IPS-18a (cell line): Measurements from ENCODE around the gene CELSR1.

Experiments used
- H3K27ac ChIP-seq: one replicate; pipeline ENCODE4 v1.5.1; 2013; ENCODE audit warnings: low read length
- H3K27me3 ChIP-seq: one replicate; pipeline ENCODE4 v1.6.1; 2013; ENCODE audit warnings: mild to moderate bottlenecking, low read length; ENCODE audit not compliant: control insufficient read depth, insufficient read depth
- H3K36me3 ChIP-seq: one replicate; pipeline ENCODE4 v1.6.1; 2013; ENCODE audit warnings: low read depth, low read length; ENCODE audit not compliant: control insufficient read depth
- H3K4me1 ChIP-seq: one replicate; pipeline ENCODE4 v1.6.1; 2013; ENCODE audit warnings: low read depth, low read length; ENCODE audit not compliant: control insufficient read depth
- H3K4me3 ChIP-seq: one replicate; pipeline ENCODE4 v1.5.1; 2013; ENCODE audit warnings: low read length
- H3K9ac ChIP-seq: one replicate; pipeline ENCODE4 v1.6.1; 2013; ENCODE audit warnings: mild to moderate bottlenecking, low read length, moderate library complexity
- H3K9me3 ChIP-seq: one replicate; pipeline ENCODE4 v1.6.1; 2013; ENCODE audit warnings: low read depth, low read length; ENCODE audit not compliant: control insufficient read depth

CELSR1 gene

GRCh38 chr22:46455446-46455845 lies 82.0 kb downstream of the CELSR1 start:
- H3K9me3 ChIP-seq, result no peaks in the 10 kb centered on the region
- H3K27ac ChIP-seq, result no peak overlapping the region
- no peaks in the 10 kb centered on the region for H3K36me3 ChIP-seq
- H3K4me3 ChIP-seq, result no peak overlapping the region
- H3K4me1 ChIP-seq, result no peaks in the 10 kb centered on the region
- no peaks in the 10 kb centered on the region for H3K27me3 ChIP-seq
- H3K9ac ChIP-seq, result no peak overlapping the region

DNA sequence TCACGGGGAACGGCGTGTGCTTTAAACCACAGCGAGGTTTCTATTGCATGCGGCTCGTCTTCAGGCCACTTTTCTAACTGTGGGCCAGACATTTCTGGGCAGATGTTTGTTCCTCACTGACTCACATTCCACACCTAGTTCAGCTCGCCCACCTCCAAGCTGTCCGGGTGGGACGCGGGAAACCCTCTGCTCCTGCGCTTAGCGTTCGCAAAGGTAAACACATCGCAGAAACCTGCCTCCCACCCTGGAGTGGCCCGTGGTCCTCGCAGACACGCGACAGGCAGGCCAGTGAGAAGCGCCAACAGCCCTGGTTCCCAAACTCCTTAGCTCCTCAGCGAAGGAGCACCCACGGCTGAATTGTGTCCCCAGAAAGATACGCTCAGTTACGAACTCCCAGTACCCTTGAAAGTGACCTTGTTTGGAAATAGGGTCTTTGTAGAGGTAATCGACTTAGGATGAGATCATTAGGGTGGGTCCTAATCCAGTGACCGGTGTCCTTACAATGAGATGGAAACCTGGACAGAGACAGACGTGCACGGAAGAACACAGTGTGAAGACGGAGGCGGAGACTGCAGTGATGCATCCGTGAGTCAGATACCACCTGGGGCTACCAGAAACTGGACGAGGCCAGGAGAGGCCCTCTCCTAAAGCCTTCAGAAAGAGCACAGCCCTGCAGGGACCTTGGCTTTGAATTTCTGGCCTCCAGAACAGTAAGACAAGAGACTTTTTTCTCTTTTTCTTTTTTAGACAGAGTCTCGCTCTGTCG lies 82.7 kb downstream of the CELSR1 start:
- Histone ChIP-seq H3K27me3 (no peaks in the 10 kb centered on the region), H3K4me1 (no peaks in the 10 kb centered on the region), H3K9me3 (no peaks in the 10 kb centered on the region), H3K4me3 (no peak overlapping the region), H3K9ac (no peak overlapping the region), H3K36me3 (no peaks in the 10 kb centered on the region), H3K27ac (no peak overlapping the region)

DNA sequence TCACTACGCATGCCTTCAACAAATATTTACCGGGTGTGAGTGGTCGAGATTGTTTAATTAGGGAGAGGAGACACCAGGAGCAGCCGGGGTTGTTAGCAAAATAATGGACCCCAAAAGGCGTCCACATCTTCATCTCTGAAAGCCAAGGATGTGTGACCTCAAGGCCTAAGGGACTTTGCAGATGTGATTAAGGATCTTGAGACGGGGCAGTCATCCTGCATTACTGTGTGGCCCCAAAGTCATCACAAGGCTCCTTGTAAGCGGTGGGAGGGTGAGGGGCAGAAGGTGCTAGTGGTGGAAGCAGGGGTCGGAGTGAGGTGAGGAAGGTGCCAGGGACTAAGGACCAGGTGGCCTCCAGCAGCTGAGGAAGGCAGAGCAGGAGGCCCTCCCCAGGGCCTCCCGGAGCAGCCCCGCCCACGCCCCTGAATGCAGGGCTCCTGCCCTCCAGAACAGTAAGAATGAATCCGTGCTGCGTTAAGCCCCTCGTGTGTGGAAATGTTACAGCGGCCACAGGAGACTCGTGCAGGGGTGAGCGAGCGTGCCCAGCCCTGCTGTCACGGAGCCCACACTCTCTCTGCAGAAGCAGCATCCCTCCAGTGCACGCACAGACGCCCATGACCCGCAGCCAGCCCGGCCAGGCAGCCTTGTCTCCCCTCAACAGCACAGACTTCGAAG lies 83.5 kb downstream of the CELSR1 start:
- H3K9ac ChIP-seq, result no peak overlapping the region
- H3K27me3 ChIP-seq, result no peaks in the 10 kb centered on the region
- no peaks in the 10 kb centered on the region for H3K4me1 ChIP-seq
- H3K27ac ChIP-seq, result no peak overlapping the region
- H3K4me3 ChIP-seq, result no peak overlapping the region
- no peaks in the 10 kb centered on the region for H3K9me3 ChIP-seq
- no peaks in the 10 kb centered on the region for H3K36me3 ChIP-seq

DNA sequence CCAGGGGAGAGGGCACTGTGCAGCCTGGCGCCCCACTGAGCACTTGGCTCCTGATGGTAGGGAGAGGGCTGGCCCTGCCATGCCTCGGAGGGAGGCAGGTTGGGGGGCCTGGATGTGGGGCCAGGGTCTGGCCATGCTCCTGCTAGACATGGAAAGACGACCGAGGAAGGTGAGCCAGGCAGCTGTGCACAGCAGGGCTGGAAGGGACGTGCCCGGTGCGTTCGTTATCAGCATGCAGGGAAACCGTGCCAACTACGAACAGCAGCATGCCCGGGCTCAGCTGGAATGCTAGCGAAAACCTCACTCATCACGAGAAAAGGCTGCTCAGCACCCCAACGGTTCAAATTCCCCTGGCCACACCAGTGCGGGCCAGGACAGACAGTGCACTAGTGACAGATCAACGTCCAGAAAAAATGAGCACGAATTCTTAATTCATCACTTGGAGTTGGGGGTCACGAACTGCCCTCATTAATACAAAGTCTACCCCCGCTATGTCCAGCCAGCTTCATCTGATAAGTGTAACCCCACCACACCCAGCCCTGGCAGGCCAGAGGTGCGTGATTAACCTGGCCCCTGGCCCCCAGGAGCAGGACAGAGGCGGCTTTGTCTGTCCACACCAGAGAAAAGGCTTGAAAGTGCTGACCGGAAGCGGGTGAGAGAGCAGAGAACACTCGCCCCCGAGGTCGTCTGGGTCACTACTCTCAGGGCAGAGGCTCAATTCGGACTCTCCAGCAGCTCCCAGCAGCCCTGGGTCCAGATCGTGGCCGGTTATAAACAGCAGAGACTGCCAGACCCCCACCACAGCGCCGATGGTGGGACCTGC lies 84.2 kb downstream of the CELSR1 start:
- no peaks in the 10 kb centered on the region for H3K36me3 ChIP-seq
- H3K9ac ChIP-seq, result no peak overlapping the region
- H3K27me3 ChIP-seq, result no peaks in the 10 kb centered on the region
- no peak overlapping the region for H3K27ac ChIP-seq
- no peaks in the 10 kb centered on the region for H3K9me3 ChIP-seq
- no peak overlapping the region for H3K4me3 ChIP-seq
- no peaks in the 10 kb centered on the region for H3K4me1 ChIP-seq

DNA sequence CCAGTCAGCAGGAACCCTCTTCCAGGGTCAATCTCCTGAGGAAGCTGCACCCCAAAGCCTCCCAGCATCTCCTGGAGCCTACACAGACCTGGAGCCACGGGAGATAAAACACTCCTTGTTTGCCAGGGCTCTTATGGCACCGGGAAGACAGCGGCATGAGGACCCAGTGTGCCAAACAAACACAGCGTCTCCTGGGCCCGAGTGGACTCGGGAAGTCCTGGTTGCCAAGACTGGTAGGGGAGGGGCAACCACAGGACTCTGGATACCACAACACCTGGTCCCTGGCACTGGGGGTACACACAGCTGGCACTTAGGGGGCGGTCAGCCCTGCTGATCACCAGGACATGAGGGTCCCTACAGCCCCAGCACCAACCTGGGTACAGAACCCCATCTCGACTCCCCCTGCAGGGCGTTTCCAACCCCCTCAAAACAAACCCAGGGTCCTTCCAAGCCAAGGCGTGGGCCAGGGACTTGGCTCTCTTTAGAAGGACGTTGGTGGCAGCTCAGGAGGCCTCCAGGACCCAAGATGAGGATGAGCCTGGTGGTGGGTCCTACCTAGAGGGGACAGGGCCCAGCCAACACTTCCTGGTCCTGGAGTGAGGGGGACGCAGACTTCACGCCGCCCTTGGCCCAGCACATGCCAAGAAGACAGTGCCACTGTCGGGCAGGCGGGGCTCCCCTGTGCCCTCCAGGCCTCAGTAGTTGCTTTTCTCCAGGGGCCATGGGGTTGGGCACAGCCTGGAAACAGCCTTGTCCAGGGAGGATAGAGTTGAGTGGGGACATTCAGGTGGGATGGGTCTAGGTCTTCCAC lies 85.0 kb downstream of the CELSR1 start:
- H3K9me3 ChIP-seq, result no peaks in the 10 kb centered on the region
- H3K4me1 ChIP-seq, result no peaks in the 10 kb centered on the region
- no peaks in the 10 kb centered on the region for H3K36me3 ChIP-seq
- H3K27ac ChIP-seq, result no peak overlapping the region
- H3K4me3 ChIP-seq, result no peak overlapping the region
- no peaks in the 10 kb centered on the region for H3K27me3 ChIP-seq
- no peak overlapping the region for H3K9ac ChIP-seq

- Histone ChIP-seq H3K9me3 (no peaks in the 10 kb centered on the region), H3K27ac (no peak overlapping the region), H3K4me3 (no peak overlapping the region), H3K4me1 (no peaks in the 10 kb centered on the region), H3K27me3 (no peaks in the 10 kb centered on the region), H3K9ac (no peak overlapping the region), H3K36me3 (no peaks in the 10 kb centered on the region)
Measured at GRCh38 chr22:46451741-46452140, 85.7 kb downstream of the CELSR1 start.

GRCh38 chr22:46450931-46451561 lies 86.4 kb downstream of the CELSR1 start:
- no peak overlapping the region for H3K27ac ChIP-seq
- no peaks in the 10 kb centered on the region for H3K9me3 ChIP-seq
- no peaks in the 10 kb centered on the region for H3K27me3 ChIP-seq
- no peaks in the 10 kb centered on the region for H3K36me3 ChIP-seq
- no peaks in the 10 kb centered on the region for H3K4me1 ChIP-seq
- H3K4me3 ChIP-seq, result no peak overlapping the region
- no peak overlapping the region for H3K9ac ChIP-seq

GRCh38 chr22:46449974-46450745 lies 87.3 kb downstream of the CELSR1 start:
- Histone ChIP-seq H3K9ac (no peak overlapping the region), H3K9me3 (no peaks in the 10 kb centered on the region), H3K36me3 (no peaks in the 10 kb centered on the region), H3K4me3 (no peak overlapping the region), H3K27ac (no peak overlapping the region), H3K4me1 (no peaks in the 10 kb centered on the region), H3K27me3 (no peaks in the 10 kb centered on the region)

GRCh38 chr22:46449116-46449691 lies 88.2 kb downstream of the CELSR1 start:
- Histone ChIP-seq H3K27me3 (no peaks in the 10 kb centered on the region), H3K27ac (no peak overlapping the region), H3K9ac (no peak overlapping the region)

GRCh38 chr22:46448333-46448732 lies 89.1 kb downstream of the CELSR1 start:
- H3K4me3 ChIP-seq, result no peak overlapping the region
- H3K36me3 ChIP-seq, result no peaks in the 10 kb centered on the region
- no peaks in the 10 kb centered on the region for H3K9me3 ChIP-seq
- H3K27me3 ChIP-seq, result no peaks in the 10 kb centered on the region
- H3K4me1 ChIP-seq, result peaks cover 12% of the 10 kb centered on the region
- H3K27ac ChIP-seq, result no peak overlapping the region
- no peak overlapping the region for H3K9ac ChIP-seq

More at GRCh38 chr22:46449116-46449691, 88.2 kb downstream of the CELSR1 start:
- Histone ChIP-seq H3K9me3 (no peaks in the 10 kb centered on the region), H3K4me1 (peaks cover 3% of the 10 kb centered on the region), H3K36me3 (no peaks in the 10 kb centered on the region), H3K4me3 (no peak overlapping the region)
